ENCODE data around the gene RNF34. TPM values are rescaled to one million over a fixed set of nuclear protein-coding genes. Genes with fewer than 3 reads are reported as not detected.
A peak's percentile ranks its signal among the peaks of the same experiment; 100 is the strongest.

The RNF34 gene
- total and polyA plus RNA-seq, 2 of the 8 experiments (the other 6 are each of a cell fraction or from before 2014, with no cell fraction given): 37.9 to 57.6 TPM

GRCh38 chr12:121352682-121353018 lies 47.3 kb upstream of the RNF34 start:
- Histone ChIP-seq H2AK5ac (ENCODE audit: low read depth, low read length) (no peak overlapping the region), H3K9me3 (ENCODE audit: insufficient read depth in 2 of 2, low read depth in 1 of 2, low read length in 1 of 2) (no peaks in the 10 kb centered on the region), H3K27me3 (replicated peaks in 1 of 4; ENCODE audit: control insufficient read depth in 3 of 4, extremely low read depth in 1 of 4, insufficient read depth in 3 of 4, low read length in 3 of 4) (no peaks in the 10 kb centered on the region), H2AFZ (ENCODE audit: low read length) (0 out of 2 replicates have a peak overlapping the region, but pooled peaks have one; percentile 42), H4K8ac (ENCODE audit: extremely low read depth, insufficient read depth, low read length) (peak overlapping the region; percentile 51; the same call in 1 of the 2 replicates), H3K79me1 (ENCODE audit: low read depth, low read length) (peaks cover 3% of the 10 kb centered on the region), H4K5ac (ENCODE audit: insufficient read length, low read depth, low read length) (no peak overlapping the region), H3K27ac (ENCODE audit: low read depth, low read length) (no peak overlapping the region), H3K18ac (ENCODE audit: extremely low read depth, low read length) (no peak overlapping the region), H3K9ac (replicated peaks in 1 of 4; ENCODE audit: extremely low read depth in 1 of 4, low read depth in 3 of 4, low read length in 3 of 4) (peak overlapping the region; percentile 23 to 79 (median 51); a peak in 5 of 7 replicates), H3K56ac (replicated peaks; ENCODE audit: insufficient read length, low read depth, low read length) (no peak overlapping the region), H2BK15ac (ENCODE audit: low read length) (no peak overlapping the region), H3K36me3 (ENCODE audit: control insufficient read depth in 2 of 4, insufficient read depth in 4 of 4, low read length in 3 of 4) (no peaks in the 10 kb centered on the region; a peak in 1 of 8 replicates), H2BK12ac (ENCODE audit: low read depth, low read length) (no peak overlapping the region), H3K4me2 (ENCODE audit: insufficient read depth in 1 of 2, low read depth in 2 of 2, low read length in 2 of 2) (peak overlapping the region; percentile 72 to 86), H3K23me2 (ENCODE audit: low read depth, low read length) (peaks cover 2% of the 10 kb centered on the region; the same call in 1 of the 2 replicates), H3K4ac (replicated peaks; ENCODE audit: insufficient read length, low read depth, low read length) (no peak overlapping the region), H2BK20ac (ENCODE audit: low read length) (no peak overlapping the region), H2BK120ac (replicated peaks; ENCODE audit: low read depth, low read length) (no peak overlapping the region), H3K79me2 (ENCODE audit: control insufficient read depth in 1 of 2, insufficient read depth in 2 of 2, low read length in 2 of 2) (peaks cover 0 to 39% of the 10 kb centered on the region in 2 experiments; a peak in 3 of 4 replicates), H4K20me1 (replicated peaks in 1 of 2; ENCODE audit: control insufficient read depth in 1 of 2, insufficient read depth in 2 of 2, low read length in 2 of 2) (no peaks in the 10 kb centered on the region), H3K4me3 (ENCODE audit: extremely low read depth in 1 of 4, insufficient read depth in 2 of 4, low read depth in 3 of 4, low read length in 4 of 4) (peak overlapping the region; percentile 94 to 97 (median 96)), H3K14ac (ENCODE audit: insufficient read length) (no peak overlapping the region), H3K23ac (ENCODE audit: insufficient read length) (no peak overlapping the region), H4K91ac (replicated peaks; ENCODE audit: insufficient read length, low read length) (no peak overlapping the region), H3K4me1 (replicated peaks in 1 of 4; ENCODE audit: control insufficient read depth in 3 of 4, insufficient read depth in 4 of 4, low read length in 3 of 4) (0 out of 7 replicates have a peak, but pooled peaks cover 0 to 2% (median 0%) of the 10 kb centered on the region in 4 experiments), H2BK5ac (ENCODE audit: low read depth, low read length) (no peak overlapping the region)
- WGBS, 2 experiments (ENCODE audit: extremely low coverage in 1 of 2, insufficient coverage in 1 of 2, insufficient read length in 1 of 2, insufficient replicate concordance in 2 of 2, low coverage in 1 of 2, low lambda C conversion rate in 2 of 2, missing lambda C conversion rate in 1 of 2): 3% methylated on average over 8 of the region's 12 CpGs; no CpG with 5 or more reads in 1 of the 2 experiments
- DNase-seq (ENCODE audit: low read depth in 1 of 2, low spot score in 2 of 2): no peak
- TF ChIP-seq CHD2 (IDR thresholded peaks at IDR 0.05; ENCODE audit: low read length) (no peak), KDM4A (IDR thresholded peaks at IDR 0.05; ENCODE audit: low read depth, low read length, severe bottlenecking) (no peak), JUN (IDR thresholded peaks at IDR 0.05; ENCODE audit: low read depth, low read length) (no peak), SIRT6 (IDR thresholded peaks at IDR 0.05; ENCODE audit: low read length) (no peak)
- ChIA-PET CTCF (ENCODE audit: partially characterized antibody) (interaction anchor here (1.2 kb wide), 1 partner anchor 25 kb away, joined by 3 read pairs; no protein-coding TSS in a partner anchor), POLR2A (ENCODE audit: partially characterized antibody) (interaction anchor here (0.6 to 2.8 kb wide), 11 partner anchors 9 to 1161 kb away, joined by 3 to 13 read pairs (median 4); partner anchors contain the start of gene RNF34)
- no peak for FAIRE-seq
